Measurements from ENCODE around the gene RAB26.

DNA sequence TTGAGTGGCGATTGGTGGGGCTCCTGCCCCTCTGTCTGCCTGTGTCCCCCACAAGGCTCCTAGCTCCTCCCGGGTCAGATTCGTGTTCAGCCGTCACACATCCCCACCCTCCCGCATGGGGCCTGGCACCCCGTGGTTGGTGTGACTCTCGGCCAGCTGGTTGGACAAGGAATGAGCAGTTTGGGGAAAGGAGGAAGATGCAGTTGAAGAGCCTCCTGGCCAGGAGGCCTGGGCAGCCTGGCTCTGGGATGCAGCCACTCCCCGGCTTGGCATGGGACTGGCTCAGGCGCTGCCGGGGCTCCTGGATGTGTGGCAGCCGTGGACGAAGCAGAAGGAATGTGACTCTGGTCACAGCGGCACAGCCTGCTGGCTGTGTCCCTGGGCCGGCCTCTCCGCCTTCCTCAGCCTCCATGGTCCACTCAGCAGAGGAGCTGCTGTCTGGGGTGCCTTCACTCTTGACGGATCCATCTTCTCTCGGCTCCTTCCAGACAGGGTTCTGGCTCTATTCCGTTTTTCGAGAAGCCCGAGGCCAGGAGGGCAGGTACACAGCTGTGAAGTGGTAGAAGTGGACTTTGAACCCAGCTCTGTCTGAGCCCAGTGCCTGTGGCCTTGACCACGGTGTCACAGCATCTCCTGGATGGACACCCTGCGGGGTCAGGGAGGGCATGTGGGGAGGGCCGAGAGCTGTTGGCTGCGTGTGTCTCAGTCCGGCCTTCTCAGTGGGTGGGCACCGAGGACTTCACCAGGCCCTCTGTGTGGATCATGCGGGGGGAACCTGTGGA lies 9.2 kb downstream of the RAB26 start:
- TF ChIP-seq ZNF16 (tag by site-specific recombination; IDR thresholded peaks at IDR 0.05; ENCODE audit: low read depth): no peak
- TF ChIP-seq ZNF629 (tag by site-specific recombination; IDR thresholded peaks at IDR 0.05): no peak
- no peak for TF ChIP-seq YY1 (tag by site-specific recombination; IDR thresholded peaks at IDR 0.05)
- no peak for TF ChIP-seq ZNF658 (tag by site-specific recombination; IDR thresholded peaks at IDR 0.05)
- TF ChIP-seq ZNF211 (tag by site-specific recombination; IDR thresholded peaks at IDR 0.05; ENCODE audit: low read depth): no peak
- TF ChIP-seq MZF1 (tag by site-specific recombination; IDR thresholded peaks at IDR 0.05; ENCODE audit: borderline replicate concordance): no peak
- no peak for TF ChIP-seq ZNF121 (tag by site-specific recombination; IDR thresholded peaks at IDR 0.05)
- TF ChIP-seq BCL11A (tag by site-specific recombination; IDR thresholded peaks at IDR 0.05; ENCODE audit: low read depth): no peak
- no peak for TF ChIP-seq RBAK (tag by site-specific recombination; IDR thresholded peaks at IDR 0.05)
- no peak for TF ChIP-seq CTCF (tag by site-specific recombination; IDR thresholded peaks at IDR 0.05)

Data from HEK293 (cell line).